ENCODE measurements around the gene LHX8. TPM values are rescaled to one million over a fixed set of nuclear protein-coding genes. Genes with fewer than 3 reads are reported as not detected.
A peak's percentile ranks its signal among the peaks of the same experiment; 100 is the strongest.
"Not testable (repeated sequence)": the region's sequence is repeated elsewhere in the genome, so short reads cannot be mapped to it uniquely, and the experiment has no call there.

The LHX8 gene
- total RNA-seq, 4 donors from 2014 or later, result not detected

GRCh38 chr1:75099581-75099980, 34.6 kb upstream of the LHX8 start:
- H3K9me3 ChIP-seq, result no peaks in the 10 kb centered on the region
- no peak overlapping the region for H3K27ac ChIP-seq
- no peaks in the 10 kb centered on the region for H3K36me3 ChIP-seq
- H3K4me1 ChIP-seq, result no peaks in the 10 kb centered on the region
- H3K27me3 ChIP-seq, result no peaks in the 10 kb centered on the region
- no peak for TF ChIP-seq POLR2A (IDR thresholded peaks at IDR 0.05)
- TF ChIP-seq CTCF (IDR thresholded peaks at IDR 0.05), result no peak
- no peak overlapping the region for H3K4me3 ChIP-seq
- no peak for DNase-seq

GRCh38 chr1:75100481-75101092, 33.6 kb upstream of the LHX8 start:
- no peak for TF ChIP-seq POLR2A (IDR thresholded peaks at IDR 0.05)
- TF ChIP-seq CTCF (IDR thresholded peaks at IDR 0.05), result no peak
- H3K4me3 ChIP-seq, result no peak overlapping the region
- no peaks in the 10 kb centered on the region for H3K27me3 ChIP-seq
- no peaks in the 10 kb centered on the region for H3K36me3 ChIP-seq
- H3K4me1 ChIP-seq, result no peaks in the 10 kb centered on the region
- DNase-seq, result no peak
- H3K9me3 ChIP-seq, result no peaks in the 10 kb centered on the region
- no peak overlapping the region for H3K27ac ChIP-seq

GRCh38 chr1:75112362-75112951, 21.7 kb upstream of the LHX8 start:
- H3K27ac ChIP-seq, H3K9me3 ChIP-seq, H3K27me3 ChIP-seq, H3K4me1 ChIP-seq, DNase-seq, H3K4me3 ChIP-seq, H3K36me3 ChIP-seq: not testable (repeated sequence)

GRCh38 chr1:75115654-75116053, 18.5 kb upstream of the LHX8 start:
- H3K27me3 ChIP-seq, result no peaks in the 10 kb centered on the region

GRCh38 chr1:75123756-75124155, 10.4 kb upstream of the LHX8 start:
- Histone ChIP-seq H3K36me3 (no peaks in the 10 kb centered on the region), H3K4me3 (no peak overlapping the region), H3K9me3 (no peaks in the 10 kb centered on the region), H3K27ac (no peak overlapping the region), H3K4me1 (no peaks in the 10 kb centered on the region), H3K27me3 (peaks cover 0 to 12% of the 10 kb centered on the region in 2 donors)
- DNase-seq, result no peak
- no peak for TF ChIP-seq POLR2A (IDR thresholded peaks at IDR 0.05)
- TF ChIP-seq CTCF (IDR thresholded peaks at IDR 0.05), result no peak

More at GRCh38 chr1:75115654-75116053, 18.5 kb upstream of the LHX8 start:
- Histone ChIP-seq H3K36me3 (no peaks in the 10 kb centered on the region), H3K4me3 (no peak overlapping the region), H3K9me3 (no peaks in the 10 kb centered on the region), H3K4me1 (no peaks in the 10 kb centered on the region), H3K27ac (no peak overlapping the region)
- DNase-seq, result no peak
- TF ChIP-seq CTCF (IDR thresholded peaks at IDR 0.05), result no peak
- TF ChIP-seq POLR2A (IDR thresholded peaks at IDR 0.05), result no peak

- Histone ChIP-seq H3K4me3 (no peak overlapping the region), H3K27ac (no peak overlapping the region), H3K9me3 (no peaks in the 10 kb centered on the region), H3K27me3 (peaks cover 0 to 12% of the 10 kb centered on the region in 2 donors), H3K36me3 (no peaks in the 10 kb centered on the region), H3K4me1 (no peaks in the 10 kb centered on the region)
- TF ChIP-seq POLR2A (IDR thresholded peaks at IDR 0.05), result no peak
- TF ChIP-seq CTCF (IDR thresholded peaks at IDR 0.05), result no peak
- DNase-seq, result peak in 1 of 3 donors; percentile 32
Observed at GRCh38 chr1:75124510-75124909, 9.7 kb upstream of the LHX8 start.

Data from Peyer's patch (tissue), 4 donors.